Hepatocyte (in vitro differentiated cells): ENCODE data around the gene COMT. TPM values are rescaled to one million over a fixed set of nuclear protein-coding genes. Genes with fewer than 3 reads are reported as not detected.
A peak's percentile ranks its signal among the peaks of the same experiment; 100 is the strongest.

ENCODE experiments used
- DNase-seq: peaks from one replicate; pipeline ENCODE4 v3.0.0-alpha.2; 2016; ENCODE audit warnings: low spot score
- H2AFZ ChIP-seq: fragments of 200-600 bp; sonication (generic); 2 replicates; pipeline ENCODE4 v1.6.0; 2016; ENCODE audit warnings: antibody characterized with exemption, mild to moderate bottlenecking
- H3K27ac ChIP-seq: fragments of 200-600 bp; sonication (generic); 2 replicates; pipeline ENCODE4 v1.5.1; 2016; ENCODE audit warnings: mild to moderate bottlenecking
- H3K27me3 ChIP-seq: fragments of 200-600 bp; sonication (generic); 2 replicates; pipeline ENCODE4 v1.6.1; 2016
- H3K36me3 ChIP-seq: fragments of 200-600 bp; sonication (generic); replicated peaks from 2 replicates; pipeline ENCODE4 v1.5.1; 2016; ENCODE audit warnings: low read depth; ENCODE audit not compliant: insufficient read depth
- H3K4me1 ChIP-seq: fragments of 200-600 bp; sonication (generic); 2 replicates; pipeline ENCODE4 v1.5.1; 2016; ENCODE audit warnings: mild to moderate bottlenecking, moderate library complexity; ENCODE audit not compliant: insufficient read depth
- H3K4me2 ChIP-seq: fragments of 200-600 bp; sonication (generic); 2 replicates; pipeline ENCODE4 v1.6.0; 2016
- H3K4me3 ChIP-seq: fragments of 200-600 bp; sonication (generic); 2 replicates; pipeline ENCODE4 v1.5.1; 2016; ENCODE audit warnings: mild to moderate bottlenecking
- H3K79me2 ChIP-seq: fragments of 200-600 bp; sonication (generic); 2 replicates; pipeline ENCODE4 v1.6.0; 2017; ENCODE audit warnings: mild to moderate bottlenecking
- H3K9me2 ChIP-seq: fragments of 200-600 bp; sonication (generic); replicated peaks from 2 replicates; pipeline ENCODE4 v1.6.0; 2017; ENCODE audit warnings: mild to moderate bottlenecking; ENCODE audit not compliant: insufficient read depth
- H3K9me3 ChIP-seq: fragments of 200-600 bp; sonication (generic); 2 replicates; pipeline ENCODE4 v1.5.1; 2016; ENCODE audit warnings: low read depth, mild to moderate bottlenecking
- H4K20me1 ChIP-seq: fragments of 200-600 bp; sonication (generic); 2 replicates; pipeline ENCODE4 v1.6.0; 2016; ENCODE audit warnings: mild to moderate bottlenecking; ENCODE audit not compliant: insufficient read depth, poor library complexity, severe bottlenecking
- EZH2 ChIP-seq: fragments of 200-600 bp; sonication (generic); IDR thresholded peaks from 2 replicates; pipeline ENCODE4 v1.6.1; 2016; ENCODE audit warnings: antibody characterized with exemption, mild to moderate bottlenecking, borderline replicate concordance
- EZH2phosphoT487 ChIP-seq: fragments of 200-600 bp; sonication (generic); IDR thresholded peaks from one replicate; pipeline ENCODE4 v1.6.1; 2018; ENCODE audit warnings: antibody characterized with exemption, mild to moderate bottlenecking, low read depth, moderate library complexity; ENCODE audit not compliant: unreplicated experiment, severe bottlenecking
- WGBS: methylation state at CpG from one replicate; pipeline ENCODE4 v1.1.6; 2016; ENCODE audit warnings: low lambda C conversion rate; ENCODE audit errors: missing lambda C conversion rate; 5-methylcytosine and 5-hydroxymethylcytosine counted together
- polyA plus RNA-seq: library from polyadenylated mRNA; unstranded; fragments of >200 nt; fragmentation: Nextera tagmentation; extraction: Ambion mirVana; gene quantifications from 2 replicates; pipeline ENCODE4 v1.2.1, GENCODE V29; 2016
- total RNA-seq: library from RNA; depleted of rRNA; stranded (reverse); fragments of >200 nt; gene quantifications from 2 replicates; pipeline ENCODE4 v1.2.3, GENCODE V29; 2014
- TF ChIP-seq, protein P1 (sequence below): fragments of 200-600 bp; sonication (generic); IDR thresholded peaks from 2 replicates; pipeline ENCODE4 v1.5.1; 2016; ENCODE audit warnings: antibody characterized with exemption, mild to moderate bottlenecking; ENCODE audit not compliant: poor library complexity

COMT gene
- total and polyA plus RNA-seq, 2 experiments from 2014 or later = 74.5 to 153 TPM

DNA sequence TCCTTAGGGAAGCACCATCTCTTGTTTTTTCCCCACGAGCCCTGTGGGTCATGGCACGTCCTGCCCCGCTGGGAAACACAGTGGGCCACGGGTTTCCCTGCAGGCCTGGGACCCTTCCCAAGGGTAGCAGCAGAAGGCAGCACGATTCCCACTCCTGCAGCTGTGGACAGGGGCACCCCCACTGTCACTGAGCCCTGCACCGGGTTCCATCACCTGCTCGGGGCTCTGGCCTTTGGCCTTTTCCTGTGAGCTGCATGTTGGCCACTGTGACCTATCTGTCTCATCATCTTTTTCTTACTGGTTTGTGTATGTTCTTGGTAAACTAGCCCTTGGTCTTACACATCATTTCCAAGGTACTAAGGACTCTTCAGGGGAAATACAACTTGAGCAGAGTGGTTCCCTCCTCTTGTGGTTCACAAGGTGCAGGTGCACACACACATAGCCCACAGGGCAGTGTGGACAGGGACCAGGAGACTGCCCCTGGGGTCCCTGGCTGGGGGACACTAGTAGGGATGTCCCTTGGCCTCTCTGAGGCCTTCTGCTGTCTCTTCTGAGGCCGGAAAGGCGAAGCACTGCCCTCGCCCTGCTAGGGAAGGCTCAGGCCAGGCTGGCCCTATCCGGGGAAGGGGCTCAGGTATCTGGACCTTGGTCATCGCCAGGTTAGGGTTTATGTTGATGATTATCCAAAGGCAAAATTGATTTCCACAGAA, 19.1 kb downstream of the COMT start:
- 92% methylated on average over 12 of the region's 12 CpGs for WGBS
- no peaks in the 10 kb centered on the region for H3K9me2 ChIP-seq
- peaks cover 49% of the 10 kb centered on the region for H3K4me1 ChIP-seq
- TF ChIP-seq, protein P1, sequence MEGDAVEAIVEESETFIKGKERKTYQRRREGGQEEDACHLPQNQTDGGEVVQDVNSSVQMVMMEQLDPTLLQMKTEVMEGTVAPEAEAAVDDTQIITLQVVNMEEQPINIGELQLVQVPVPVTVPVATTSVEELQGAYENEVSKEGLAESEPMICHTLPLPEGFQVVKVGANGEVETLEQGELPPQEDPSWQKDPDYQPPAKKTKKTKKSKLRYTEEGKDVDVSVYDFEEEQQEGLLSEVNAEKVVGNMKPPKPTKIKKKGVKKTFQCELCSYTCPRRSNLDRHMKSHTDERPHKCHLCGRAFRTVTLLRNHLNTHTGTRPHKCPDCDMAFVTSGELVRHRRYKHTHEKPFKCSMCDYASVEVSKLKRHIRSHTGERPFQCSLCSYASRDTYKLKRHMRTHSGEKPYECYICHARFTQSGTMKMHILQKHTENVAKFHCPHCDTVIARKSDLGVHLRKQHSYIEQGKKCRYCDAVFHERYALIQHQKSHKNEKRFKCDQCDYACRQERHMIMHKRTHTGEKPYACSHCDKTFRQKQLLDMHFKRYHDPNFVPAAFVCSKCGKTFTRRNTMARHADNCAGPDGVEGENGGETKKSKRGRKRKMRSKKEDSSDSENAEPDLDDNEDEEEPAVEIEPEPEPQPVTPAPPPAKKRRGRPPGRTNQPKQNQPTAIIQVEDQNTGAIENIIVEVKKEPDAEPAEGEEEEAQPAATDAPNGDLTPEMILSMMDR = no peak
- no peak for TF ChIP-seq EZH2phosphoT487
- TF ChIP-seq EZH2 = no peak
- H3K4me2 ChIP-seq = no peak overlapping the region
- no peak overlapping the region for H2AFZ ChIP-seq
- H3K4me3 ChIP-seq = no peak overlapping the region
- peak overlapping the region; percentile 94 for H3K27ac ChIP-seq
- no peaks in the 10 kb centered on the region for H4K20me1 ChIP-seq
- H3K79me2 ChIP-seq = peaks cover 15% of the 10 kb centered on the region
- no peaks in the 10 kb centered on the region for H3K27me3 ChIP-seq
- no peaks in the 10 kb centered on the region for H3K36me3 ChIP-seq
- no peak for DNase-seq
- no peaks in the 10 kb centered on the region for H3K9me3 ChIP-seq

DNA sequence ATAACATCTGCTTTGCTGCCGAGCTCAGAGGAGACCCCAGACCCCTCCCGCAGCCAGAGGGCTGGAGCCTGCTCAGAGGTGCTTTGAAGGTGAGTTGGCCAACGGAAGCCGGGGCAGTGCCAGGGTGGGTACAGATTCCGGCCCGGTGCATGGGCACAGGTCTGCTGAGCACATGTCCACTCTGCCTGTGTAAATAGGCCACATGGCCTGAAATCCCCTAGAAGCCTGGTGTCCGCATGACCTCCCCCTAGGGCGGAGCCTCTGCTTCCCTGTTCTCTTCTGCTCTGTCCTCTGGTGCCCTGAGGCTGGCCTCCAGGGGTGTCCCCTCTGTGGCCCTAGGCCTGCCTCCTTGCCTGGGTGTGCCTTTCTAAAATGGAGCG, 19.6 kb downstream of the COMT start:
- Histone ChIP-seq H3K27me3 (no peaks in the 10 kb centered on the region), H3K4me1 (peaks cover 49% of the 10 kb centered on the region), H3K9me2 (no peaks in the 10 kb centered on the region), H3K4me2 (no peak overlapping the region), H3K36me3 (no peaks in the 10 kb centered on the region), H3K27ac (peak overlapping the region; percentile 94), H2AFZ (no peak overlapping the region), H4K20me1 (no peaks in the 10 kb centered on the region), H3K9me3 (no peaks in the 10 kb centered on the region), H3K4me3 (no peak overlapping the region), H3K79me2 (peaks cover 15% of the 10 kb centered on the region)
- no peak for DNase-seq
- WGBS = 93% methylated on average over 9 of the region's 9 CpGs
- no peak for TF ChIP-seq EZH2
- no peak for TF ChIP-seq EZH2phosphoT487
- TF ChIP-seq, protein P1 = no peak

DNA sequence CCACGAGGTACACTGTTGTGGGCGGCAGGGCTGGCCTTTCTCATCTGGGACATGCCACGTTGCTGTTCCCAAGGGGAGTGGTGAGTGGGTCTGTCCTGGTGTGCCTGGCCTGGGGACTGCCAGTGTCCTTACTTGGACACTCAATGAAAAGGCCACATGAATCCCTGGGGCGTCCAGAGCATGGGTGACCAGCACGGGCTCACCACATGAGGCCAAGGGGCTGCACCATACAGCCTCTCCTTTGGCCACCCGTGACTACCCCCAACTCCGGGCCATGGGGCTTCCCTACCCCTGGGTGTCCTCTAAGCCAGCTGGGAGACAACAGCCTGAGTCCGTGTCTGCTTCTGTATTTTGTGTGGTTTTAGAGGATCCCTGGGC, 20.3 kb downstream of the COMT start:
- 92% methylated on average over 8 of the region's 8 CpGs for whole genome bisulfite sequencing
- H3K27me3 ChIP-seq = no peaks in the 10 kb centered on the region
- H3K4me1 ChIP-seq = peaks cover 49% of the 10 kb centered on the region
- H3K79me2 ChIP-seq = peaks cover 15% of the 10 kb centered on the region
- no peaks in the 10 kb centered on the region for H3K36me3 ChIP-seq
- H3K4me3 ChIP-seq = no peak overlapping the region
- no peaks in the 10 kb centered on the region for H3K9me2 ChIP-seq
- peak overlapping the region; percentile 76 for H3K4me2 ChIP-seq
- no peak for TF ChIP-seq EZH2
- TF ChIP-seq, protein P1 = no peak
- TF ChIP-seq EZH2phosphoT487 = no peak
- H4K20me1 ChIP-seq = no peaks in the 10 kb centered on the region
- no peak for DNase-seq
- no peaks in the 10 kb centered on the region for H3K9me3 ChIP-seq
- no peak overlapping the region for H2AFZ ChIP-seq
- peak overlapping the region; percentile 94 for H3K27ac ChIP-seq
